HEK293 (cell line): ENCODE data around the gene ARPC1A.

Source experiments
- CTCF ChIA-PET: fragments of 350-600 bp; formaldehyde crosslinking; extraction: SDS; loops from one replicate; lab custom pipeline; 2021; ENCODE audit warnings: antibody characterized with exemption; lab: Yijun Ruan, JAX
- POLR2A ChIA-PET: fragments of 300-600 bp; formaldehyde crosslinking; extraction: SDS; loops from one replicate; lab custom pipeline; 2020; ENCODE audit warnings: antibody characterized with exemption, inconsistent platforms; lab: Yijun Ruan, JAX
- H3K27ac ChIP-seq: fragments of 200-500 bp; sonication (Bioruptor generic); 2 replicates; pipeline ENCODE4 v1.5.1; 2014; ENCODE audit warnings: low read depth, low read length, control low read depth, inconsistent platforms; ENCODE audit errors: extremely low read depth
- H3K36me3 ChIP-seq, 2 experiments: fragments of 200-500 bp in 1 of 2; sonication (Bioruptor generic) in 1 of 2; 1 replicate in 1 of 2; 2 replicates in 1 of 2; pipeline ENCODE4 v1.5.1; 2014 to 2017; ENCODE audit warnings: inconsistent platforms in 2 of 2, low read length in 2 of 2; ENCODE audit not compliant: control insufficient read depth in 2 of 2, insufficient read depth in 1 of 2
- H3K4me1 ChIP-seq: fragments of 200-500 bp; sonication (Bioruptor generic); 2 replicates; pipeline ENCODE4 v1.5.1; 2014; ENCODE audit warnings: mild to moderate bottlenecking, low read length, inconsistent platforms; ENCODE audit not compliant: control insufficient read depth, insufficient read depth
- H3K4me3 ChIP-seq: 2 replicates; pipeline ENCODE4 v1.5.1; 2011; ENCODE audit warnings: low read depth, mild to moderate bottlenecking, control low read depth, low read length, moderate library complexity
- H3K9me3 ChIP-seq: fragments of 200-500 bp; sonication (Bioruptor generic); 2 replicates; pipeline ENCODE4 v1.5.1; 2014; ENCODE audit warnings: low read depth, low read length, inconsistent platforms; ENCODE audit not compliant: control insufficient read depth, insufficient read depth
- GLI4 ChIP-seq: fragments of 450-650 bp; formaldehyde crosslinking; IDR thresholded peaks from 2 replicates; pipeline ENCODE4 v1.5.1; 2016; ENCODE audit warnings: missing biosample characterization, missing genetic modification characterization
- GLIS1 ChIP-seq: fragments of 450-650 bp; formaldehyde crosslinking; IDR thresholded peaks from 2 replicates; pipeline ENCODE4 v1.5.1; 2016; ENCODE audit warnings: missing biosample characterization, missing genetic modification characterization
- KLF1 ChIP-seq: fragments of 450-650 bp; formaldehyde crosslinking; IDR thresholded peaks from 2 replicates; pipeline ENCODE4 v1.5.1; 2016; ENCODE audit warnings: missing biosample characterization, missing genetic modification characterization
- OSR2 ChIP-seq: fragments of 450-650 bp; formaldehyde crosslinking; IDR thresholded peaks from 2 replicates; pipeline ENCODE4 v1.5.1; 2016; ENCODE audit warnings: missing biosample characterization, missing genetic modification characterization
- SCRT1 ChIP-seq: fragments of 450-650 bp; formaldehyde crosslinking; IDR thresholded peaks from 2 replicates; pipeline ENCODE4 v1.5.1; 2016; ENCODE audit warnings: missing biosample characterization, missing genetic modification characterization, borderline replicate concordance
- TCF7L2 ChIP-seq: IDR thresholded peaks from 2 replicates; pipeline ENCODE4 v1.6.1; 2011; ENCODE audit warnings: low read depth, mild to moderate bottlenecking, inconsistent platforms, low read length, moderate library complexity, borderline replicate concordance
- ZBTB20 ChIP-seq: fragments of 450-650 bp; formaldehyde crosslinking; IDR thresholded peaks from 2 replicates; pipeline ENCODE4 v1.5.1; 2016; ENCODE audit warnings: missing biosample characterization, missing genetic modification characterization
- ZBTB48 ChIP-seq: fragments of 450-650 bp; formaldehyde crosslinking; IDR thresholded peaks from 2 replicates; pipeline ENCODE4 v1.5.1; 2016; ENCODE audit warnings: missing biosample characterization, missing genetic modification characterization
- ZFP69B ChIP-seq: fragments of 450-650 bp; formaldehyde crosslinking; IDR thresholded peaks from 2 replicates; pipeline ENCODE4 v1.5.1; 2016; ENCODE audit warnings: missing biosample characterization, missing genetic modification characterization
- ZNF10 ChIP-seq: fragments of 450-650 bp; formaldehyde crosslinking; IDR thresholded peaks from 2 replicates; pipeline ENCODE4 v1.5.1; 2017; ENCODE audit warnings: missing biosample characterization, missing genetic modification characterization
- ZNF121 ChIP-seq: fragments of 450-650 bp; formaldehyde crosslinking; IDR thresholded peaks from 2 replicates; pipeline ENCODE4 v1.5.1; 2016; ENCODE audit warnings: missing biosample characterization, missing genetic modification characterization
- ZNF132 ChIP-seq: fragments of 450-650 bp; formaldehyde crosslinking; IDR thresholded peaks from 2 replicates; pipeline ENCODE4 v1.5.1; 2017; ENCODE audit warnings: missing biosample characterization, missing genetic modification characterization, borderline replicate concordance
- ZNF146 ChIP-seq: fragments of 450-650 bp; formaldehyde crosslinking; IDR thresholded peaks from 2 replicates; pipeline ENCODE4 v1.5.1; 2016; ENCODE audit warnings: missing biosample characterization, missing genetic modification characterization
- ZNF2 ChIP-seq: fragments of 450-650 bp; formaldehyde crosslinking; IDR thresholded peaks from 2 replicates; pipeline ENCODE4 v1.5.1; 2016; ENCODE audit warnings: missing biosample characterization, missing genetic modification characterization
- ZNF239 ChIP-seq: fragments of 450-650 bp; formaldehyde crosslinking; IDR thresholded peaks from 2 replicates; pipeline ENCODE4 v1.5.1; 2016; ENCODE audit warnings: missing biosample characterization, missing genetic modification characterization
- ZNF341 ChIP-seq: fragments of 450-650 bp; formaldehyde crosslinking; IDR thresholded peaks from 2 replicates; pipeline ENCODE4; 2016; ENCODE audit warnings: low read depth, missing biosample characterization, missing genetic modification characterization
- ZNF366 ChIP-seq: fragments of 450-650 bp; formaldehyde crosslinking; conservative IDR thresholded peaks from 2 replicates; pipeline ENCODE4 v1.5.1; 2016; ENCODE audit warnings: missing biosample characterization, missing genetic modification characterization
- ZNF404 ChIP-seq: fragments of 450-650 bp; formaldehyde crosslinking; IDR thresholded peaks from 2 replicates; pipeline ENCODE4 v1.5.1; 2017; ENCODE audit warnings: missing biosample characterization, missing genetic modification characterization
- ZNF654 ChIP-seq: fragments of 450-650 bp; formaldehyde crosslinking; IDR thresholded peaks from 2 replicates; pipeline ENCODE4 v1.5.1; 2016; ENCODE audit warnings: low read depth, missing biosample characterization, missing genetic modification characterization
- ZNF707 ChIP-seq: fragments of 450-650 bp; formaldehyde crosslinking; IDR thresholded peaks from 2 replicates; pipeline ENCODE4 v1.5.1; 2016; ENCODE audit warnings: missing biosample characterization, missing genetic modification characterization
- ZNF777 ChIP-seq: fragments of 450-650 bp; formaldehyde crosslinking; IDR thresholded peaks from 2 replicates; pipeline ENCODE4 v1.5.1; 2017; ENCODE audit warnings: missing biosample characterization, missing genetic modification characterization, borderline replicate concordance
- ZSCAN16 ChIP-seq: fragments of 450-650 bp; formaldehyde crosslinking; IDR thresholded peaks from 2 replicates; pipeline ENCODE4 v1.5.1; 2016; ENCODE audit warnings: missing biosample characterization, missing genetic modification characterization
- TF ChIP-seq, protein P1 (sequence below): fragments of 450-650 bp; formaldehyde crosslinking; IDR thresholded peaks from 2 replicates; pipeline ENCODE4 v1.5.1; 2016; ENCODE audit warnings: missing biosample characterization, missing genetic modification characterization
- TF ChIP-seq, protein P2 (sequence below): fragments of 450-650 bp; formaldehyde crosslinking; IDR thresholded peaks from 2 replicates; pipeline ENCODE4 v1.5.1; 2016; ENCODE audit warnings: missing biosample characterization, missing genetic modification characterization
- TF ChIP-seq, protein P3 (sequence below): fragments of 450-650 bp; formaldehyde crosslinking; IDR thresholded peaks from 2 replicates; pipeline ENCODE4 v1.5.1; 2016; ENCODE audit warnings: missing biosample characterization, missing genetic modification characterization
- TF ChIP-seq, protein P4 (sequence below): fragments of 450-650 bp; formaldehyde crosslinking; optimal IDR thresholded peaks from 2 replicates; pipeline ENCODE3; 2016; ENCODE audit warnings: missing biosample characterization, mild to moderate bottlenecking, missing genetic modification characterization
- TF ChIP-seq, protein P5 (sequence below): fragments of 450-650 bp; formaldehyde crosslinking; conservative IDR thresholded peaks from 2 replicates; pipeline ENCODE4 v1.5.1; 2016; ENCODE audit warnings: low read depth, missing biosample characterization, missing genetic modification characterization

The ARPC1A gene

DNA sequence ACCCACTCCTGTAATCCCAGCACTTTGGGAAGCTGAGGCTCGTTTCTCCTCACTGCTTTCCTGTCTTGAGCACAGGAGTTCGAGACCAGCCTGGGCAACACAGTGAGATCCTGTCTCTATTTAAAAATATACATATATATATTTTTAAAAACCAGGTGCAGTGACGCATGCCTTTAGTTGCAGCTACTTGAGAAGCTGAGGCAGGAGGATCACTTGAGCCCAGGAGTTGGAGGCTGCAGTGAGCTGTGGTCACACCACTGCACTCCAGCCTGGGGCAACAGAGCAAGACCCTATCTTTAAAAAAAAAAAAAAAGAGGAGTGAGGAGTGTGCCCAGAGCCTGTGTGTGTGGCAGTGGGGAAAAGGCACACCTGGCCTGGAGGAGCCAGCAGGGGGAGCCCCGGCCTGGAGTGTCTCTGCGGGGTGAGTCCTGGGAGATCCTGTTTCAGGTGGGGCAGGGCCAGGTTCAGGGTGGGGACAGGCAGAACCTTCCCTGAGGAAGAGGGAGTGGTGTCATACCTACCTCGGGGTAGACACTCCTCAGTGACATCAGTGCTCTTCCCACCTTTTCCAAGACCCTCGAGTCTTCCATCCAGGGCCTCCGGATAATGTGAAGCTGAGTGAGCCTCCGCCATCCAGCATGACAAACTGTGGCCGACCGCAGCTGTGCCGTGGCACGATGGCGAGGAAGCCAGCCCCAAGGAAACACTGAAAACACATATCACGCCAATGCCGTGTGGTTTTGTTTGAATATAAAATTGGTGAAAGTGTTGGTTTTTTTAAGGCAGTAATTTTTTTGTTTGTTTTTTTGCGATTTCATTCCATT is 39.8 kb downstream of the ARPC1A start:
- Histone ChIP-seq H3K4me3 (no peak overlapping the region), H3K27ac (no peak overlapping the region), H3K9me3 (no peaks in the 10 kb centered on the region), H3K4me1 (no peaks in the 10 kb centered on the region), H3K36me3 (peaks cover 33 to 57% of the 10 kb centered on the region in 2 experiments)
- POLR2A ChIA-PET, result interaction anchor here (0.5 to 1.2 kb wide), 2 partner anchors 39 to 308 kb away, joined by 3 to 5 read pairs; partner anchors contain the start of gene ARPC1A
- CTCF ChIA-PET, result interaction anchor here (0.6 to 2.0 kb wide), 10 partner anchors 12 to 345 kb away, joined by 3 to 10 read pairs (median 4); no protein-coding TSS in a partner anchor
- TF ChIP-seq ZNF366 (no peak), ZBTB48 (no peak), ZNF146 (no peak), ZNF777 (tag by site-specific recombination) (no peak), OSR2 (tag by site-specific recombination) (no peak), ZSCAN16 (tag by site-specific recombination) (no peak), GLIS1 (tag by site-specific recombination) (0 out of 2 replicates have a peak, but pooled peaks have one; percentile 11), TCF7L2 (no peak), ZNF132 (no peak), ZNF239 (tag by site-specific recombination) (no peak), ZNF2 (tag by site-specific recombination) (peak; percentile 47; the same call in 1 of the 2 replicates), SCRT1 (tag by site-specific recombination) (no peak), ZNF121 (tag by site-specific recombination) (peak; percentile 90), ZNF10 (tag by site-specific recombination) (no peak), GLI4 (tag by site-specific recombination) (no peak), ZBTB20 (tag by site-specific recombination) (no peak), ZFP69B (tag by site-specific recombination) (no peak), KLF1 (tag by site-specific recombination) (peak; percentile 71), ZNF707 (tag by site-specific recombination) (no peak), ZNF654 (tag by site-specific recombination) (peak; percentile 38; the same call in 1 of the 2 replicates), ZNF404 (no peak), ZNF341 (tag by site-specific recombination) (no peak)
- TF ChIP-seq, protein P1, sequence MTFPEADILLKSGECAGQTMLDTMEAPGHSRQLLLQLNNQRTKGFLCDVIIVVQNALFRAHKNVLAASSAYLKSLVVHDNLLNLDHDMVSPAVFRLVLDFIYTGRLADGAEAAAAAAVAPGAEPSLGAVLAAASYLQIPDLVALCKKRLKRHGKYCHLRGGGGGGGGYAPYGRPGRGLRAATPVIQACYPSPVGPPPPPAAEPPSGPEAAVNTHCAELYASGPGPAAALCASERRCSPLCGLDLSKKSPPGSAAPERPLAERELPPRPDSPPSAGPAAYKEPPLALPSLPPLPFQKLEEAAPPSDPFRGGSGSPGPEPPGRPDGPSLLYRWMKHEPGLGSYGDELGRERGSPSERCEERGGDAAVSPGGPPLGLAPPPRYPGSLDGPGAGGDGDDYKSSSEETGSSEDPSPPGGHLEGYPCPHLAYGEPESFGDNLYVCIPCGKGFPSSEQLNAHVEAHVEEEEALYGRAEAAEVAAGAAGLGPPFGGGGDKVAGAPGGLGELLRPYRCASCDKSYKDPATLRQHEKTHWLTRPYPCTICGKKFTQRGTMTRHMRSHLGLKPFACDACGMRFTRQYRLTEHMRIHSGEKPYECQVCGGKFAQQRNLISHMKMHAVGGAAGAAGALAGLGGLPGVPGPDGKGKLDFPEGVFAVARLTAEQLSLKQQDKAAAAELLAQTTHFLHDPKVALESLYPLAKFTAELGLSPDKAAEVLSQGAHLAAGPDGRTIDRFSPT (tag by site-specific recombination), result no peak
- TF ChIP-seq, protein P2, sequence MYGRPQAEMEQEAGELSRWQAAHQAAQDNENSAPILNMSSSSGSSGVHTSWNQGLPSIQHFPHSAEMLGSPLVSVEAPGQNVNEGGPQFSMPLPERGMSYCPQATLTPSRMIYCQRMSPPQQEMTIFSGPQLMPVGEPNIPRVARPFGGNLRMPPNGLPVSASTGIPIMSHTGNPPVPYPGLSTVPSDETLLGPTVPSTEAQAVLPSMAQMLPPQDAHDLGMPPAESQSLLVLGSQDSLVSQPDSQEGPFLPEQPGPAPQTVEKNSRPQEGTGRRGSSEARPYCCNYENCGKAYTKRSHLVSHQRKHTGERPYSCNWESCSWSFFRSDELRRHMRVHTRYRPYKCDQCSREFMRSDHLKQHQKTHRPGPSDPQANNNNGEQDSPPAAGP (tag by site-specific recombination), result peak; percentile 65
- TF ChIP-seq, protein P3, sequence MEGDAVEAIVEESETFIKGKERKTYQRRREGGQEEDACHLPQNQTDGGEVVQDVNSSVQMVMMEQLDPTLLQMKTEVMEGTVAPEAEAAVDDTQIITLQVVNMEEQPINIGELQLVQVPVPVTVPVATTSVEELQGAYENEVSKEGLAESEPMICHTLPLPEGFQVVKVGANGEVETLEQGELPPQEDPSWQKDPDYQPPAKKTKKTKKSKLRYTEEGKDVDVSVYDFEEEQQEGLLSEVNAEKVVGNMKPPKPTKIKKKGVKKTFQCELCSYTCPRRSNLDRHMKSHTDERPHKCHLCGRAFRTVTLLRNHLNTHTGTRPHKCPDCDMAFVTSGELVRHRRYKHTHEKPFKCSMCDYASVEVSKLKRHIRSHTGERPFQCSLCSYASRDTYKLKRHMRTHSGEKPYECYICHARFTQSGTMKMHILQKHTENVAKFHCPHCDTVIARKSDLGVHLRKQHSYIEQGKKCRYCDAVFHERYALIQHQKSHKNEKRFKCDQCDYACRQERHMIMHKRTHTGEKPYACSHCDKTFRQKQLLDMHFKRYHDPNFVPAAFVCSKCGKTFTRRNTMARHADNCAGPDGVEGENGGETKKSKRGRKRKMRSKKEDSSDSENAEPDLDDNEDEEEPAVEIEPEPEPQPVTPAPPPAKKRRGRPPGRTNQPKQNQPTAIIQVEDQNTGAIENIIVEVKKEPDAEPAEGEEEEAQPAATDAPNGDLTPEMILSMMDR (tag by site-specific recombination), result 0 out of 2 replicates have a peak, but pooled peaks have one; percentile 47
- TF ChIP-seq, protein P4, sequence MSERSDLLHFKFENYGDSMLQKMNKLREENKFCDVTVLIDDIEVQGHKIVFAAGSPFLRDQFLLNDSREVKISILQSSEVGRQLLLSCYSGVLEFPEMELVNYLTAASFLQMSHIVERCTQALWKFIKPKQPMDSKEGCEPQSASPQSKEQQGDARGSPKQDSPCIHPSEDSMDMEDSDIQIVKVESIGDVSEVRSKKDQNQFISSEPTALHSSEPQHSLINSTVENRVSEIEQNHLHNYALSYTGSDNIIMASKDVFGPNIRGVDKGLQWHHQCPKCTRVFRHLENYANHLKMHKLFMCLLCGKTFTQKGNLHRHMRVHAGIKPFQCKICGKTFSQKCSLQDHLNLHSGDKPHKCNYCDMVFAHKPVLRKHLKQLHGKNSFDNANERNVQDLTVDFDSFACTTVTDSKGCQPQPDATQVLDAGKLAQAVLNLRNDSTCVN (tag by site-specific recombination), result no peak
- TF ChIP-seq, protein P5, sequence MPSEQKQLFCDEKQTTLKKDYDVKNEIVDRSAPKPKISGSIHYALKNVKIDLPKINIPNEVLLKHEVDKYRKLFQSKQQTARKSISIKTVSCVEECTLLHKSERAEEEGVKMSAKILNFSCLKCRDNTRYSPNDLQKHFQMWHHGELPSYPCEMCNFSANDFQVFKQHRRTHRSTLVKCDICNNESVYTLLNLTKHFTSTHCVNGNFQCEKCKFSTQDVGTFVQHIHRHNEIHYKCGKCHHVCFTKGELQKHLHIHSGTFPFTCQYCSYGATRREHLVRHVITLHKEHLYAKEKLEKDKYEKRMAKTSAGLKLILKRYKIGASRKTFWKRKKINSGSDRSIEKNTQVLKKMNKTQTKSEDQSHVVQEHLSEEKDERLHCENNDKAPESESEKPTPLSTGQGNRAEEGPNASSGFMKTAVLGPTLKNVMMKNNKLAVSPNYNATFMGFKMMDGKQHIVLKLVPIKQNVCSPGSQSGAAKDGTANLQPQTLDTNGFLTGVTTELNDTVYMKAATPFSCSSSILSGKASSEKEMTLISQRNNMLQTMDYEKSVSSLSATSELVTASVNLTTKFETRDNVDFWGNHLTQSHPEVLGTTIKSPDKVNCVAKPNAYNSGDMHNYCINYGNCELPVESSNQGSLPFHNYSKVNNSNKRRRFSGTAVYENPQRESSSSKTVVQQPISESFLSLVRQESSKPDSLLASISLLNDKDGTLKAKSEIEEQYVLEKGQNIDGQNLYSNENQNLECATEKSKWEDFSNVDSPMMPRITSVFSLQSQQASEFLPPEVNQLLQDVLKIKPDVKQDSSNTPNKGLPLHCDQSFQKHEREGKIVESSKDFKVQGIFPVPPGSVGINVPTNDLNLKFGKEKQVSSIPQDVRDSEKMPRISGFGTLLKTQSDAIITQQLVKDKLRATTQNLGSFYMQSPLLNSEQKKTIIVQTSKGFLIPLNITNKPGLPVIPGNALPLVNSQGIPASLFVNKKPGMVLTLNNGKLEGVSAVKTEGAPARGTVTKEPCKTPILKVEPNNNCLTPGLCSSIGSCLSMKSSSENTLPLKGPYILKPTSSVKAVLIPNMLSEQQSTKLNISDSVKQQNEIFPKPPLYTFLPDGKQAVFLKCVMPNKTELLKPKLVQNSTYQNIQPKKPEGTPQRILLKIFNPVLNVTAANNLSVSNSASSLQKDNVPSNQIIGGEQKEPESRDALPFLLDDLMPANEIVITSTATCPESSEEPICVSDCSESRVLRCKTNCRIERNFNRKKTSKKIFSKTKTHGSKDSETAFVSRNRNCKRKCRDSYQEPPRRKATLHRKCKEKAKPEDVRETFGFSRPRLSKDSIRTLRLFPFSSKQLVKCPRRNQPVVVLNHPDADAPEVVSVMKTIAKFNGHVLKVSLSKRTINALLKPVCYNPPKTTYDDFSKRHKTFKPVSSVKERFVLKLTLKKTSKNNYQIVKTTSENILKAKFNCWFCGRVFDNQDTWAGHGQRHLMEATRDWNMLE (tag by site-specific recombination), result no peak
